GM11168 (cell line): ENCODE data around the gene XKR8.
"Not testable (repeated sequence)": the region's sequence is repeated elsewhere in the genome, so short reads cannot be mapped to it uniquely, and the experiment has no call there.

Source experiments
- in situ Hi-C: fragments of 300-500 bp; cut with MboI; formaldehyde crosslinking; loops from one replicate; pipeline ENCODE4 v1.12.0; 2022; ENCODE audit warnings: low sequenced_read_pairs; ENCODE audit not compliant: unreplicated experiment

Gene XKR8

DNA sequence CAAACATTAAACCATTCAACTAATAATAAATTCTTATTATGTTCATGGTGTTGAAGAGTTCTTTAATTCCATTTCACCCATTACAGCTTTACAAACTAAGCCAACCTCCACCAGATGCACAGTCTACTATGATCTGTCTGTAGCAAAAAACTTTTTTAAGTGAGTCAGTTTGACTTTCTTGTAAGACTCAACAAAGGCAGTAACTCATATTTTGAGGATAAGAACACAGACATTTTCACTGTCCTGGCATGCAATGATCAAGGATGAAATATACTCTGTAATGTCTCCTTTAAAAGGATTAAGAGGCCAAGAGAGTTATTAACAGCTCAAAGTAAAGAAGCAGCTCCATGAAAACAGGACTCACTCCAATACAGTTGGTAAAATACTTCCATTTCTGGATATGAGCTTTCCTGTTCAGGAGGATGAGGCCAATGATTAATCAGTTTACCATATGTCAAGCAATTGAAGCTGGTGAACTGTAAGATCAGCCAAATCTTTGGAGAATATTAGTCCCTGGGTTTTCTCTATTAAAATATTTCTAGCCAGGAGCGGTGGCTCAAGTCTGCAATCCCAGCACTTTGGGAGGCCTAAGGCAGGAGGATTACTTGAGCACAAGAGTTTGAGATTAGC lies 20.6 kb downstream of the XKR8 start:
- in situ Hi-C loops: no loop called here

DNA sequence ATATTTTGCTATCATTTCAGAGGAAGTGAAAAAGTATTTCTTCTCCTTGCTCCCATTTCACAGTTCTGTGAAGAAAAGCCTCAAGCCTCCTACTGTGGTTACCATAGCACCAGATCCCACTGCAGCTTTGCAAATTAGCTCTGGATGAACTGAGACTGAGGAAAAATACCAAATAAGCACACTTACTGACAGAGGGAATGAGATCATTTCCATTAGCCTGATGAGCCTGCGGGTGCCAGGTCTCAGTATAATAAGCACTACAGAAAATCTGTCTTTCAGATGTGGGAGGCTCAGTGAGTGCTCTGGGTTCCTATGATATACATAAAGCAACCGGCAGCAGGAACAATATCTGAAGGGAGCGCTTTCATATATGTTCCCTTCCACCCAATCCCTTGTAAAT lies 21.4 kb downstream of the XKR8 start:
- in situ Hi-C loops: no loop called here

DNA sequence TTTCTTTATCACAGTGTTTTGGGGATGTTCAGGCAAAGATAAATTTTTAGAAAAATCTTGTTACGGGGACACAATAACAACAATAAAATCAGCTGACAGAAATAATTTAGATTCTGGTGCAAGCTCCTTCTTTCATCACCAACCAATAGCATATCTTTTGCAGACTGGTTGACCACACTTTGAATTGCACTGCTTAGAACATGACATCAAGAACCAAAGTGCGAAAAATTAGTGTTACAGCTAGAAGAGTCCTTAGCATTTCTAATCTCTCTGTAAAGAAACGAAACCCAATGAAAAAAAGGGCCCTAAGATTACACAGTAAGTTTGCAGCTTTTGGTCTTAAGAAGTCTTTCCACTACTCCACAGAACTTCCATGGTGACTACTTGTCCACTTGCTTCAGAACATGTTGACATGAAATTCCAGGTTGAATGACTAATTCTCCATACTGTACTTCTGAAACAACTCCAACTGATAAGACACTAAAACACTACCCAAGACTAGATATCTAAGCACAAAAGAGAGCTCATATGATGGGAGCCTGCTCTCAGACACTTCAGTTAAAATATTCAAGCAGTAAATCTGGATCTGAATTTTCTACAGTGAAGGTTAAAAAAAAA lies 31.3 kb downstream of the XKR8 start:
- in situ Hi-C loops: no loop called here

DNA sequence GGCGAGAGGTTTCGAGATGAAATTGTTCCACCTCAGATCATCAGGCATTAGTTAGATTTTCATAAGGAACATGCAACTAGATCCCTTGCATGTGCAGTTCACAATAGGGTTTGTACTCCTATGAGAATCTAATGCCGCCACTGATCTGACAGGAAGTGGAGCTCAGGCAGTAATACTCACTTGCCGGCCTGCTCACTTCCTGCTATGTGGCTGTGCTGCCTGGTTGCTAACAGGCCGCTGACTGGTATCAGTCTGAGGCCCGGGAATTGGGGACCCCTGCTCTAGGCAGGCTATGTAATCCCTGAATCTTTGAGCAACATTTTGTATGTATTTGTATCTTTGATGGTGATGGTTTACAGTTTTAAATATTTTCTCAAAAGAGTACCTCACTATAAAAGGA lies 32.5 kb downstream of the XKR8 start:
- in situ Hi-C loops: no loop called here

DNA sequence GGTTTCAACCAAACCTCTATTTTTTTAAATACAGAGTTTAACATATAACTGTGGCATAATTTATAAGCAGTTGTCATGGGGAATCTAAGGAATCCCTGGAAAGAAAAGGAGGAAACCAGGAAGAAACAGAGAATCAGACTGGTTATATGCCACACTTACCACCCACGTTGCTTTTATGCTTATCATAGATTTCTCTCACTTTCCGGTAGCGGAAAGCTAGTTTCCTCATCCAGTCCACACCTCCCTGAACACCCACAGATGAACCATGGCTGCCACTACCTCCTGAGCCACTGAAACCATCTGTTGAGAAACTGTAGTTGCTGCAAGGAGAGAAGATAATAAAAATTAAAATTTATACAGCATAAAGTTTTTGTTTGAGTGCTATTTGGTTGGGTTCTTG lies 33.5 kb downstream of the XKR8 start:
- in situ Hi-C loops: no loop called here

DNA sequence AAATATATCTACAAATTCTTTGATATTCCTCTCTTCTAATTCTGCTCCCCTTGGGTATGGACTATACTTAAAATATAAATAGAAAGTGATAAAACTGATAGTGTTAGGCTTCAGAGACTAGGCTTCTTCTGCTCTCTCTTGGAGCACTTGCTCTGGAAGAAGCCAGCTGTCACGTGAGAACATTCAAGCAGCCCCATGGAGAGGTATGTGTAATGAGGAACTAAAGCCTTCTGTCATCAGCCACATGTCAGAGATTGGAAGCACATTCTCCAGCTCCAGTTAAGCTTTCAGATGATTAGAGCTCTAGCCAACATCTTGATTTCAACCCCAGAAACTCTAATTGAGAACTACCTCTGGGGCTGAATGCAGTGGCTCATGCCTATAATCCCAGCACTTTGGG lies 34.3 kb downstream of the XKR8 start:
- in situ Hi-C loops: no loop called here

DNA sequence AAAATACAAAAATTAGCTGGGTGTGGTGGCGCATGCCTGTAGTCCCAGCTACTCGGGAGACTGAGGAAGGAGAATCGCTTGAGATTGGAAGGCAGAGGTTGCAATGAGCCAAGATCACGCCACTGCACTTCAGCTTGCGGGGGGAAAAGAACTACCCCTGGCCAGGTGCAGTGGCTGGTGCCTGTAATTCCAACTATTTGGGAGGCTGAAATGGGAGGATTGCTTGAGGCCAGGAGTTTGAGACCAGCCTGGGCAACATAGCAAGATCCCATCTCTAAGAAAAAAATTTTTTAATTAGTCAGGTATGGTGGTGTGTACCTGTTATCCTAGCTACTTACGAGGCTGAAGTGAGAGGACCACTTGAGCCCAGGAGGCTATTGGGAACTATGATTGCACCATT lies 34.8 kb downstream of the XKR8 start:
- in situ Hi-C loops: not testable (repeated sequence)

DNA sequence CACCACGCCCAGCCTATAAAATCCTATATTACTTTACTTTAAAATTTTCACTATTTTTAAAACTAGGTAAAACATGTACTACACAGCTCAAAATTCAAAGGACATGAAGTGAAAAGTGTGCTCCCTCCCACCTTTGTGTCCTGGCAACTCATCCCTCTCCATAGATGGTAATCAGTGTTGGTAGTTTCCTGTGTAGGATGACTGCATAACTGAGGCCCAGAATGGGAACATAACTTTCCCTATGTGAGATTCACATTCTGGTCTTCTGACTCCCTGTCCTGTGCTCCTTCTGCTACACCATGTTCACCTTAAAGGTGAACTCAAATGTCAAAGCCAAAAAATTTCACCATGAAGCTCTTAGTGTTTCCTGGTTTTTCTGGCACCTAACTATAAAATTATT lies 39.3 kb downstream of the XKR8 start:
- in situ Hi-C loops: no loop called here

DNA sequence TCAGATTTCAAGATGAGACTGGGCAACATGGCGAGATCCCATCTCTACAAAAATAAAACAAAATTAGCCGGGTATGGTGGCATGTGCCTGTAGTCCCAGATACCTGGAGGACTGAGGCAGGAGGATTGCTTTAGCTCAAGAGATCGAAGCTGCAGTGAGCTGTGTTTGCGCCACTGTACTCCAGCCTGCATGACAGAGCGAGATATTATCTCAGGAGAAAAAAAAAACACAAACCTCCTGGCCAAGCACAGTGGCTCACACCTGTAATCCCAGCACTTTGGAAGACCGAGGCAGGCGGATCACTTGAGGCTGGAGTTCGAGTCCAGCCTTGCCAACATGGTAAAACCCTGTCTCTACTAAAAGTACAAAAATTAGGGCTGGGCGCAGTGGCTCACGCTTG lies 42.8 kb downstream of the XKR8 start:
- in situ Hi-C loops: no loop called here

DNA sequence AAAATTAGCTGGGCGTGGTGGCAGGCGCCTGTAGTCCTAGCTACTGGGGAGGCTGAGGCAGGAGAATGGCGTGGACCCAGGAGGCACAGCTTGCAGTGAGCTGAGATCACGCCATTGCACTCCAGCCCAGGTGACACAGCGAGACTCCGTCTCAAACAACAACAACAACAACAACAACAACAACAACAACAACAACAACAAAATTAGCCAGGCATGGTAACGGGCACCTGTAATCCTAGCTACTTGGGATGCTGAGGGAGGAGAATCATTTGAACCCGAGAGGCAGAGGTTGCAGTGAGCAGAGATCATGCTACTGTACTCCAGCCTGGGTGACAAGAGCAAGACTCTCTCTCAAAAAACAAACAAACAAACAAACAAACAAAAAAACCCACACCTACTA lies 43.3 kb downstream of the XKR8 start:
- in situ Hi-C loops: not testable (repeated sequence)

DNA sequence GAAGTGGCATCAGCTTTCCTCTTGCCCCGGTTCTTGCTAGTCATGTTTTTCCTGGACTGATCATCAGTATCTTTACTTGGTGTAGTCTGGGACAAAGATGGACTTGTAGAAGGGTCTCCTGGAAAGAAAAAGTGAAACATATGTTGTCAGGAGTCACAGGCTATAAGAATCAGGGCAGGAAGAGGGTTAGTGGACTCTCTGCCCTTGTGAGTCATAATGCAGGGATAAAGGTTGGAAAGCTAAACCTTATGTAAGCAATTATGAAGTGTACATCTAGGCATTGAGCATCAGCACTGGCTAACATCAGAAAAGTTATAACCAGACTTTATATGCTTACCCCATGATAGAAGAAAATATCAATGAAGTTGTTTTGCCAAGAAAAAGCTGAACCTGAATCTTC lies 51.2 kb downstream of the XKR8 start:
- in situ Hi-C loops: no loop called here
